HG03469 (cell line): ENCODE data around the gene SFSWAP.

ENCODE experiments used
- ATAC-seq: cut with Tn5 transposase; IDR thresholded peaks from one replicate; pipeline ENCODE4 v1.9.1; 2021; ENCODE audit warnings: mild to moderate bottlenecking, moderate library complexity, moderate number of reproducible peaks; ENCODE audit not compliant: unreplicated experiment

SFSWAP gene

DNA sequence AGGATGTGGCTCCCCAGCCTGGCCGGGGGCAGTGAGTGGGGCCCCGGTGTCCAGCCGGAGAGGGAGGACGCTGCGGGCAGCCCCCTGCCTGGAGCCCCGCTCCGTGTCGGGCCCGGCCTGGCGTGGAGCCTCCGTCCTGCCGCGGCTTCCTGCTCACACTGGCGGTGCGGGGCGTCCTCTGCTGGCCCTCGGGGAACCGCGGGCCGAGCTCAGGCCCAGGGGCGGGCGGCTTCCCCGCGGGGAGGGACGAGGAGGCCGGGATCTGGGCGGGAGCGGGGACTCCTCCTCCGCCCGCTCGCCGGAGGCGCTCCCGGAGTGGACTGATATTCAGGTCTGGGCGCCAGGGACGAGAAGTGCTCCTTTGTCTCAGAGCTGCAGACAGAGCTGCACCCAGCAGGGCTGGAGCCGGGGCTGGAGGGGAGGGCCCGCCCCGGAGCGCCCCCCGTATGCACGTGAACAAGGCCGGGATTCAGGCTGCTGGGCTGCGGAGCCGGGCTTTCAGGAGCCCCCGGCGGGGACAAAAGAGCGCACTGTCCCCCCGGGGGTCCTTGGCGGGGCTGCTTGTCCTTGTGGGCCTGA, 119.5 kb downstream of the SFSWAP start:
- no peak for ATAC-seq

DNA sequence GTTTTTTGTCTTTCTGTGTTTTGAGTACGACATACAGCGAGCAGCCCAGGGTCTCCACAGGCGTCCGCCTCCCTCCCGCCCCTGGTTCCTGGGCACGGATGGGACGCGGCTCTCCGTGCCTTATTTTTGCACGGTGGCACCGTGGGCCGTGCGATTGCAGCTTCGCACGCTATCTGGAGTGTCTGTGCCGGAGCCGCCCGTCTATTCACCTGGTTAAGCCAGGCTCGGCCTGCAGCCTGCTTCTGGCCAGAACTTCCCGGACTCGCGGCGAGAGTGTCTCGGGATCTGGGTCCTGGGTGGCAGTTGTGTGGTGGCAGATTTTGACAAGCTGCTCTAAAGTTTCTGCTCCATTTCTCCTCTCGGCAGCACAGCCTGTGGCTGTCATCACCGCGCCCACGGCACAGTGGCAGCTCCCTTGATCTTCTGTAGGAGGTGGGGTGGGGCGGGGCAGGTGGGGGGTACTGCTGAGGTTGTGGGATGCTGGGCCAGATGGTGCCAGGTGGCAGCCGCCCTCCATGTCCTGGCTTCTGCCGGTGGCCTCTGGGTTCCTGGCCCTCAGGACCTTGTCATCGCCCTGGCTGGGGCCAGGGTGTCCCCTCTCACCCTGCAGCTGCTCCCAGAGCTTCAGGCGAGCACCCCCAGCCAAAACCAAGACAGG, 120.2 kb downstream of the SFSWAP start:
- ATAC-seq = no peak

DNA sequence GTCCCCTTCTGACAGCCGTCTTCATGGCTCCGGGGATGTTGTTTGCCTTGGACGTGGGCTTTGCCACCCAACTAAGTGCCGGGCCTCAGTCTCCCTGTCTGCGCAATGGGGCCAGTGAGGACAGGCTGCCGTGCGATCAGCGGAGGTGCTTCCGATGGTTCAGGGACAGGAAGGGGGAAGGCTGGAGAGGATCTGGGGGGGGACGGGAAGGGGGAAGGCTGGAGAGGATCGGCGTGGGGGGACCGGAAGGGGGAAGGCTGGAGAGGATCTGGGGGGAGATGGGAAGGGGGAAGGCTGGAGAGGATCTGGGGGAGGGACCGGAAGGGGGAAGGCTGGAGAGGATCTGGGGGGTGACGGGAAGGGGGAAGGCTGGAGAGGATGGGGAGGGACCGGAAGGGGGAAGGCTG, 120.7 kb downstream of the SFSWAP start:
- no peak for ATAC-seq

DNA sequence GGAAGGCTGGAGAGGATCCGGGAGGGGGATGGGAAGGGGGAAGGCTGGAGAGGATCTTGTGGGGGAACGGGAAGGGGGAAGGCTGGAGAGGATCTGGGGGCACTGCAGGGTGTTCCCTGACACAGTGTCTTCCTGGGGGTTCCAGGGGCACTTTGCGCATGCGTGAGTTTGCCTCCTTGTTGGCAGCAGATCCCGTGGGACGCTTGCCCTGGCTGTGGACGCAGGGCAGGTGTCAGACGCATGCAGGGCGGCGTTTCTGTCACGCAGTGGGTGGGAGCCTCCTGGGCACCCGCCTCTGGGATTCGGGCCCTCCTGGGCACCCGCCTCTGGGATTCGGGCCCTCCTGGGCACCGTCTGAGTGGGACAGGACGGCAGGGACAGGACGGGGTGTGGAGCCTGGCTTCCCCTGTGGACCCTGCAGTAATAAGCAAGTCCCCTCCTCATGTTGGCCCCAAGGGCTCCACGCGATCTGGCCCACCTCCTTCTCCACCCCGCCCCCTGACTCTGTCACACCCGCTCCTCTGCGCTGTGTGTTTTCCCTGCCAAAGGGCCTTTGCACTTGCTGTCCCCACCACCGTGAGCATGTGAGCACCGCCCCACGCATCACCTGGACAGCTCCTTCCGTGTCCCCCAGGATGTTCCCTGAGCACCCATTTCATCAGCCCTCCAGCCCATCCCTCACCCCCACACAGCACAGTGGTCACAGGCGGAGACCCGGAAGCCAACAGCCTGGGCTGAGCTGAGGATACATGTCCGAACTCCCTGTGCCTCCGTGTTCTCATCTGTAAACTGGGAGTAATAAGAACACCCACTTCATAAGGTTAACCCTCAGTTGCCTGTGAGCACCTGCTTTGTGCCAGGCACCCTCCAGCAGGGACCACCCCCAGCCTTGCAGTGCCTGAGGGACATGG, 121.7 kb downstream of the SFSWAP start:
- no peak for ATAC-seq

DNA sequence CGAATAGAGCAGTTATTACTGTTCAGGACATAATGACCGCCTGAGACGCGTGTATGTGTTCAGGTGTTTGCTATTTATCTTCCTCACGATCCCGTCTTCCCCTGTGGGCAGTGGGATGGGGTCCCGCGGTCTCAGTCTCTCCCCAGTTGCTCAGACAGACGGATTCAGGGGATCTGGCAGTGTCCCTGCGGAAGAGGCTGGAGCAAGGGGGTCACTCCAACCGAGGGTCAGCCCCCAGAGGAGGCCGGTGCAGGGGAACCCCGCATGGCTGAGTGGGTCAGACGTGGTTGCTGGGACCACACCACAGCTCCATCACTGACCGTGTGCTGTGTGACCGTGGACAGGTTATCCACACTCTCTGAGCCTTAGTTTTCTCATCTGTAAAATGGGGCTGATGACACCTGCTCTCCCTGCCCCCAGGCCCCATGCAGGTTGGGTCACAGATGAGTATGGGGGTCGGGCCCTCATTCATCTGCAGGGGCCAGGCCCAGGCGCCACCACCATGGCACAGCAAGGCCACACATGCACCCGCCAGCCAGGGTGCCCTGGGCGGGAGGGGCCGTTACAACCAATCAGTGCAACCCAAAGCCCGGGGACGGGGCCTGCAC, 122.5 kb downstream of the SFSWAP start:
- no peak for ATAC-seq

DNA sequence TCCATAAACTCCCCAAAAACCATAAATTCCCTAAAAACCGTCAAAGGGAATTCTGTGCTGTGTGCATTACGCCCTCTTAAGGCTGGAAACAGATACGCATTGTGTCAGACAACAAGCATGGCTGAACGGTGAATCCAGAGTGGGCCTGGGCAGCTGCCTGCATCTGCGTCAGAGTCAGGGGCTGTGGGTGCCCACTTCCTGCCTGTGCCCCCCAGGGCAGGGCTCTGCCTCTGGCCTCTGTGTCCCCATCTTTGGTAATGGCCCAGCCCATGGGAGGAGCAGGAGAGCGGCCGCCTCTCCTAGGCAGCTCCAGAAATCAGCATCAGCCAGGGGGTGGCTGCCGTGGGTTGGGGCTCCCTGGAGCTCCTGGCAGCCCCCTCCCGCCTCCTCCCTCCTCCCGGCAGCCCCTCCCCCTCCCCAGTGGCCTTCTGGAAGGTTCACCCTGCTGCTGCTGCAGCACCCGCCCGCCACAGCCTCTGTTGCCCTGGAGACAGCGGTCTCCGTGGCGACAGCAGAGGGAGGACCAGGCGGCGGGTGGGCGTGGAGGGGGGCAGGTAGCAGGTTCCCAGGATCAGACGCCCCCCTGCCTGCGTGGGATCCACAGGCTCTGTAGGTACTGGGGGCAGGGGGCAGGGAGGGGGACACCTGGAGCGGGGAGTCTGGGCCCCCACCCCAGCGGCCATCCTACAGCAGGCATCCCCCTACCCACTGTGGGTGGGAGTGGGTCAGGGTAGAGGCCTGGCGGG, 123.2 kb downstream of the SFSWAP start:
- ATAC-seq = no peak

DNA sequence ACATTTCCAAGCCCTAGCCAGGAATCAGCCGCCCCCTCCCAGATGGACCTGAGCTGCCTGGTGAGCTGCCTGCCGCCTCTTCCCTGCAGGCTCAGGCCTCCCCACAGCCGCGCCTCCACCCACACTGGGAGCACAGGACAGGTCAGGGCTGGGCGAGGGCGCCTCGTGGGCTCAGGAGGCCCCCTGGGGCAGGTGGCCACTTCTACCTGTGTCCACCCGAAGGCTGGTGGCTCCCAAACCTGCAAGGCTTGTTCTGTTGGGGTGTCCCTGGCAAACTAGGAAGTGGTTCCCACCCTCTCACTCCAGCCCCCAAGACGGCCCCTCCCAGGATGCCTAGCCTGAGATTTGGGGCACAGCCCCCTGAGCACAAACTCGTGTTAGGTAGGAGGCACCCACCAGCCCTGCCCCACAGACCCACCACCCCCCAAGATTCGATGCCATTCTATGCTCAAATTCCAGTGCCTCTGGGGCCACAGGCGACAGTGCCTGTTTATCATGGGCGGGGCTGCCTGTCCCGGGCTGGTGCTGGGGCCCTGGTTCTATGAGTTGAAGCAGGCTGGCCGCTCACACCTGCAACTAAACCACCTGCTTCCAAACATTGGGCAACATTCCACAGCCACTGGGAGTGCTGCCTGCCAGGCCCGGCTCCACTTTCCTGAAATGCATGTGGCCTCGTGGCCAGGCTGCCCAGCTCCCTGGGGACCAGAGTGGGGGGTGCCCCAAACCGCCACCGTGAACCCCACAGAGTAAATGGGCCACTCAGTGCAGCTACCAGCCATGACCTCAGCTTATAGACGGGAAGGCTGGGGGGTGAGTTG, 124.1 kb downstream of the SFSWAP start:
- no peak for ATAC-seq

DNA sequence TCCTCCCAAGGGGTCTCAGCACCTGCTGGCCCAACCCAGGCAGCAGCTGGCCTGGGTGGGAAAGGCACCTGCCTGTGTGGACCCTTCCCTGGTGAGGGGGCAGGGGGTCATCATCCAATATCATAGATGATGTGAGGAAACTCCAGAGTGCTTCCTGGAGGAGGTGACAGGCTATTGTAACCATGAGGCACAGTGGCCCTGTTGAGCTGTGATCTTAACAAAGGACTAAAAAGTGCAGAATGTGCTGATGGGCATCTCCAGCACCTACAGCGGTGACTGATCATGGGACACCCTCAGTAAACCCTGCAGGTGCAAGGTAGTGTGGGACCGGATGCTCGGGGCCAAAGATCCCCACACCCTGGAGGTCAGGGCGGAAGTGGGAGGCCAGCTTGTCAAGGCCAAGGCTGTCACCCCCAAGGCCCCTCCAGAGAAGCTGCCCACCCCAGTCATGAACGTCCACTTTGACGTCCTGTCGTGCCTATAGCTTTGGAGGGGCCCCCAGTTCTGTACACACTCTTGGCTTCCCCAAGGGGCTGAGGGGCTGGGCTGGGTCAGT, 124.8 kb downstream of the SFSWAP start:
- no peak for ATAC-seq

DNA sequence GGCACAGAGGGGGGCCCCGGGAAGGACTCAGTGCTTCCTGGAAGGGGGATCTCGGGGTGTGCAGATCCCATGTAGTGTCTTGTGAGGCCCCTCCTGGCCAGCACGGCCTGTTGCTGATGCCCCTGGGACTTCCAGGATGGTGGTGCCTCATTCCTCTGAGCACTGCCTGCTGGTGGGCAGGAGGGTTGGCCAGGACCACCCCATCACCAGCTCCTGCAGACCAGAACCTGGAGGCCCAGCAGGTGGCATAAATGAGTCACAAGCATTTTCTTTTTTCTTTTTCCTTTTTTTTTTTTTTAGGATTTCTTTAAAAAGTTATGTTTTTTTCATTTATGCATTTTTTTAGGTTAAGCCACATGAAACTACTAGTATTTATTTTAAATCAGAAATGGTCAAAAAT, 125.3 kb downstream of the SFSWAP start:
- ATAC-seq = no peak

DNA sequence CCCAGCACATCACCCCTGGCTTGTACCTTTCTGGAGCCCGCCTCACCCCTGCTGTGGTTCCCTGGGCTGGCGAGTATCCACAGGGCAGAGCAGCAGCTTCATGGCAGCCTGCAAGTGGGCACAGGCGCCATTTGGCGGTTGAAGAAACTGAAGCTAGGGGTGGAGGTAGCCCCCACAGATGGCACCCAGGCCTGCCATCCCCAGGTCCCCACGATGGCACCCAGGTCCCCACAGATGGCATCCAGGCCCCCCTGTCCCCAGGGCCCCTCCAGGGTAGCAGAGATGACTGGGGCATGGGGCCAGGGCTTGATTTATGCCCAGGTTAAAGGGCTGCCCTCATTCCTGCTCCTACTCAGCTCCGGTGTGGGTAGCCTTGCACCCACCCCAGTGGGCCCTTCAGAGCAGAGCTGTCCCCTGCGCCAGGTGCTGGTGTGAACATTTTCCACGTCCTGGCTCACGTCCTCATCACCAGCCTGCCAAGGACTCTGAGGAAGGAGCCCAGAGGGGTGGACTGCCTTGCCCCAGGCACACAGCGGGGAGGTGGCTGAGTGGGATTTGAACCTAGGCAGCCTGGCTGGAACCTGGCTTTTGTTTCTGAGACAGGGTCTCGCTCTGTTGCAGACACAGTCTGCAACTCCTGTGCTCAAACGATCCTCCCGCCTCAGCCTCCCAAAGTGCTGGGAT, 126.0 kb downstream of the SFSWAP start:
- ATAC-seq = no peak

DNA sequence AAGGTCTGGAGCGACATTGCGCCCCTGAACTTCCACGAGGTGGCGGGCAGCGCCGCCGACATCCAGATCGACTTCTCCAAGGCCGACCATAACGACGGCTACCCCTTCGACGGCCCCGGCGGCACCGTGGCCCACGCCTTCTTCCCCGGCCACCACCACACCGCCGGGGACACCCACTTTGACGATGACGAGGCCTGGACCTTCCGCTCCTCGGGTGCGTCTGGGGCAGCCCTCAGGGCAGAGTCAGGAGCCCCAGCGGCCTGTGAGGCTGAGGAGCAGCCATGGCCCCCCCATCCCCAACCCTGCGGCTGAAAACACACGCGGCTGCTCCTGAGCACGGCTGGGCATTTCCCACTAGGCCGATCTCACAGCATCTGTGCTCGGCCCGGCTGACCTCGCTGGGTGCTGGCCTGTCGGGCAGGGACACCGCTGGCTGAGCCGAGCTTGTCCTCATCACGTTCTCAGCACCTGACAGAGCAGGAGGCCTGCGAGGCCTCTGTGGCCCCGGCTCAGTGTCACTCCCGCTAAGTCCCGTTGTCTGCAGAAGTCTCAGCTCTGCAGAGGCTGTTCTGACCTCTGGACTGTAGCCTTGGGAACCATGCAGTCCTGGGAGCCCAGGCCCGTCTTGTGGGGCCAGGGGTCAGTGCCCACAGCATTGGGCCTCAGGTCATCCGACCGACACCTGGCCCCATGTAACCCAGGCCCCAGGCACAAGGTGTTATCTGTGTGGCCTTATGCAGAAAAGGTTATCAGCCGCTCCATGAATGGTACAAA, 129.9 kb downstream of the SFSWAP start:
- ATAC-seq = no peak

DNA sequence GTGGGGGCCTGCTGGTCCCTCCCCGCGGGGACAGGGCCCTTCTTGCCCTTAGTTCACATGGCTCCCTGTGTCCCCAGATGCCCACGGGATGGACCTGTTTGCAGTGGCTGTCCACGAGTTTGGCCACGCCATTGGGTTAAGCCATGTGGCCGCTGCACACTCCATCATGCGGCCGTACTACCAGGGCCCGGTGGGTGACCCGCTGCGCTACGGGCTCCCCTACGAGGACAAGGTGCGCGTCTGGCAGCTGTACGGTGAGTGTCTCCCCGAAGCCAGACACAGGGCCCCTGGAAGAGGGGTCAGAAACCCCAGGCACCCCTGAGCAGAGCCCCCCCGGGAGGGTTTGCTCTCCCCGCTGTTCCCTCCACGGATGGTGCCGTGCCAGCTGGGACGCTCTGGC, 130.7 kb downstream of the SFSWAP start:
- no peak for ATAC-seq

DNA sequence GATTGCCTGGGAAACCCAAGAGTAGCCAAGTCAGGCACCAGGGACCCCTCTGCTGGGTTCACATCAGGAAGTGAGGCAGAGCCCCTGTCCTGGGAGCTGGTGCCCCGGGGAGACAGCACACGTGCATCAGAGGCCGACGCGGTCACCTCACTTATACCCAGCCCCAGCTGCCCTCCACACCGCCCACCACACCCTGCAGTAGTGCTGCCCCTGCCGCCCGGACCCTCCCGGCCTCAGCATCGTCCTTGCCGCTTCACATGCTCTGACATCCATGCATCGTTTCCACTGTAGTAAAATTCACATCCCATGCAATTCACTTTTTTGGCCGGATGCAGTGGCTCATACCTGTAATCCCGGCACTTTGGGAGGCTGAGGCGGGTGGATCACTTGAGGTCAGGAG, 131.3 kb downstream of the SFSWAP start:
- no peak for ATAC-seq

DNA sequence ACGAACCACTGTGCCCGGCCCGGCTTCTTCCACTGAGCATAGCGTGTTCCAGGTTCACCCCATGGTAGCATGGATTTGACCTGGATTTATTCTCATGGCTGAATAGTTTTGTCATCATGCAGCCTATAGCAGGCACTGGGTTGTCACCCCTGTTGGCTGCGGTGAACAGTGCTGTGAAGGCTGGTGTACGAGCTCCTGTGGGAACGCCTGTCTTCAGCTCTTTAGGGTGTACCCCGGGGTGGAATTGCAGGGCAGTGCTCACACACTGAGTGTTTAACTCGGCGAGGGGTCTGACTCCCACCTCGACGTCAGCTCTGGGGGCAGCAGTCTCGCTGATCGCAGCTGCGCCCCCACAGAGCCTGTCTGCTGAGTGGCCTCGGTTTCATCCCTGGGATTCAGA, 132.6 kb downstream of the SFSWAP start:
- no peak for ATAC-seq

DNA sequence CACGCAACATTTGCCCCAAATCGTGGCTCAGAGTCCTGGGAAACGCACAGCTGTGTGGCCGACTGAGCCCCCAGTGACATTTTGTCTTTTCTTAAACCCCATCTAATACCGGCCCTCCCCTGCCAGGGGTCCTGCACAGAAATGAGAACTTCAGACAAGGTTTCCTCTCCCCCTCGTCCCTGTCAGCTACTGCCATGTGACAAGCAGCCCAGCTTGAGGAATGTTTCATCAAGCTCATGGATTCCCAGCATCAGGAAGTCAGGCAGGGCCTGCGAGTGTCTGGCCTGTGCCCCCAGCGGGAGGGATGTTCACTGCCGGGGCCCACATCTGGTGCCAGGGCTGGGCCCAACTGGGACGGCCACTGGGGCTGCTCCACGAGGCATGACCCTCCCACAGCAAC, 133.2 kb downstream of the SFSWAP start:
- ATAC-seq = no peak

DNA sequence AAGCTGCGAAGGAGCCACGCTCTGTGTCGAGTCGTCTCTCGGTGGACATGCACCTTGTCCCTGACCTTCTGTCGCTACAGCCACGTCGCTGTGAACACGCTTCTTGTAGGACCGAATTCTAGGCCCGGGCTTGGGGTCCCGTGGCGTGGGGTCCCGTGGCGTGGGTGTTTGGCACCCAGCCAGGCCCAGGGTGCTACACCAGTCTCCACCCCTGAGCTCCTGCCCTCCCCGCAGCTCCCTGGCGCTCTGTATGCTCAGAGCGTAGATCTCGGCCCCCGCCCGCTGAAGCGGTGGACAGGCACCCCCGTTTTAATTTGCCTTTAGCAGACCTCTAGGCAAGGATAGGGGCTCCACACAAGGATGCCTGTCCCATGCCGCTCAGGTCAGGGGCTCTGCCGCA, 133.8 kb downstream of the SFSWAP start:
- no peak for ATAC-seq

DNA sequence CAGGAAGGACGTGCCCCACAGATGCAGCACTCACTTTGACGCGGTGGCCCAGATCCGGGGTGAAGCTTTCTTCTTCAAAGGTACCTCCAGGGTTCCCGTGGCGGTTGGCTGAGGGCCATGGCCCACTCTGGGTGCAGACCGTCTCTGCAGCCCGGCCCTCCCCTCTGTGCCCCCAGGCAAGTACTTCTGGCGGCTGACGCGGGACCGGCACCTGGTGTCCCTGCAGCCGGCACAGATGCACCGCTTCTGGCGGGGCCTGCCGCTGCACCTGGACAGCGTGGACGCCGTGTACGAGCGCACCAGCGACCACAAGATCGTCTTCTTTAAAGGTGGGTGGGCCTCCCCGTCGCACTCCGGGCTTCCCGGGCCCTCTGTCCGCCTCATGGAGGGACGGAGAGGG, 134.2 kb downstream of the SFSWAP start:
- ATAC-seq = no peak

DNA sequence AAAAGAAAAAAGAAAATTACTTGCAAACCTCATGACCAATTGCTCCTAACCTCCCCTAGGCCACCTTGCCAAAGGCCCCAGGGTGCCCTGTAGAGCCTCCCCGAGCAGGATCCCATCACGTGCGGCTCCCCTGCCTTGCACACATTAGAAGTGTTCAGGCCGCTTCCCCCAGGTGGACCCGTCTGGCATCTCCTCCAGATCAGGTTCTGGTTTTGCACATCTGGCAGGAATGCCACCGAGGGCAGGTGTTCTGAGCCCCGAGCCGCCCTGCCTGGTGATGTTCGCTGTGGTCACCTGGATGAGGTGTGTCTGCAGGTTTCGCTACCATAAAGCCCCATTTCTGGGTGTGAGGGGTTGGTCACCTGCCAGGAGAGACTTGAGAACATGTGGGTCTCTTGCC, 136.6 kb downstream of the SFSWAP start:
- ATAC-seq = no peak
